ENCODE data around the gene DNAH17. TPM values are rescaled to one million over a fixed set of nuclear protein-coding genes. Genes with fewer than 3 reads are reported as not detected.
A peak's percentile ranks its signal among the peaks of the same experiment; 100 is the strongest.

The DNAH17 gene
- total and polyA plus RNA-seq, 2 donors (not counting 3 experiments of a cell fraction or from before 2014, with no cell fraction given): not detected

GRCh38 chr17:78558181-78558850, 18.9 kb downstream of the DNAH17 start:
- H3K4me2 ChIP-seq (ENCODE audit: insufficient read depth, low read length): no peak overlapping the region
- BruUV-seq (replicated peaks): no TSS peak
- no peak for FAIRE-seq

More at GRCh38 chr17:78558181-78558850, 18.9 kb downstream of the DNAH17 start:
- ChIA-PET CTCF (interaction anchor here (0.6 kb wide), 1 partner anchor 59 kb away, joined by 3 read pairs; no protein-coding TSS in a partner anchor), POLR2A (no interaction called here)
- Histone ChIP-seq H3K9ac (replicated peaks; ENCODE audit: extremely low read depth, insufficient read depth, low read length) (no peak overlapping the region), H3K9me1 (replicated peaks; ENCODE audit: control insufficient read depth, extremely low read depth, insufficient read depth, low read length) (no peaks in the 10 kb centered on the region), H2AFZ (ENCODE audit: low read depth, low read length) (no peak overlapping the region), H3K9me3 (replicated peaks; ENCODE audit: control insufficient read depth, insufficient read depth, low read length) (no peaks in the 10 kb centered on the region), H3K36me3 (ENCODE audit: control insufficient read depth in 2 of 2, extremely low read depth in 1 of 2, insufficient read depth in 2 of 2, low read length in 2 of 2) (no peaks in the 10 kb centered on the region), H3K27me3 (ENCODE audit: control insufficient read depth in 2 of 2, insufficient read depth in 2 of 2, low read length in 2 of 2) (peaks cover 0 to 7% of the 10 kb centered on the region in 2 experiments), H4K20me1 (replicated peaks; ENCODE audit: control insufficient read depth, extremely low read depth, insufficient read depth, low read length) (no peaks in the 10 kb centered on the region), H3K4me3 (replicated peaks in 1 of 3; ENCODE audit: insufficient read depth in 1 of 3, low read depth in 1 of 3, low read length in 3 of 3) (no peak overlapping the region), H3K4me1 (ENCODE audit: control insufficient read depth, extremely low read depth, insufficient read depth, low read length) (no peaks in the 10 kb centered on the region), H3K27ac (ENCODE audit: insufficient read depth, low read depth, low read length) (no peak overlapping the region), H3K79me2 (ENCODE audit: control insufficient read depth, insufficient read depth, low read length) (no peaks in the 10 kb centered on the region)
- TF ChIP-seq, protein P1, sequence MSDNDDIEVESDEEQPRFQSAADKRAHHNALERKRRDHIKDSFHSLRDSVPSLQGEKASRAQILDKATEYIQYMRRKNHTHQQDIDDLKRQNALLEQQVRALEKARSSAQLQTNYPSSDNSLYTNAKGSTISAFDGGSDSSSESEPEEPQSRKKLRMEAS (IDR thresholded peaks at IDR 0.05; ENCODE audit: insufficient read depth, insufficient read length): no peak
- TF ChIP-seq POLR2AphosphoS5 (IDR thresholded peaks at IDR 0.05; ENCODE audit: insufficient read depth, low read depth, low read length): no peak
- peak; percentile 89 for TF ChIP-seq JUN (IDR thresholded peaks at IDR 0.05; ENCODE audit: borderline replicate concordance, insufficient read depth, insufficient read length, low read depth)
- TF ChIP-seq GATA2 (IDR thresholded peaks at IDR 0.05; ENCODE audit: insufficient read depth, insufficient read length, low read depth, low read length): no peak
- no peak for TF ChIP-seq EZH2 (IDR thresholded peaks at IDR 0.05; ENCODE audit: borderline replicate concordance, low read depth, low read length, severe bottlenecking)
- no peak for TF ChIP-seq FOS (IDR thresholded peaks at IDR 0.05; ENCODE audit: borderline replicate concordance, insufficient read depth, low read length)
- TF ChIP-seq CTCF (IDR thresholded peaks at IDR 0.05; ENCODE audit: extremely low read depth in 1 of 2, insufficient read depth in 1 of 2, low read depth in 1 of 2, low read length in 2 of 2): no peak
- intact Hi-C loops (cut with micrococcal nuclease) (no loop called here), dilution Hi-C loops (cut with MboI; ENCODE audit: extremely low pct_ligation_motif_present, low sequenced_read_pairs) (no loop called here)
- no peak for DNase-seq (ENCODE audit: low read depth, low spot score)

Measured in endothelial cell of umbilical vein (primary cell).